ENCODE measurements around the gene SPDEF. TPM values are rescaled to one million over a fixed set of nuclear protein-coding genes. Genes with fewer than 3 reads are reported as not detected.

The SPDEF gene
- polyA plus RNA-seq, 1 donor, result 11.6 TPM

DNA sequence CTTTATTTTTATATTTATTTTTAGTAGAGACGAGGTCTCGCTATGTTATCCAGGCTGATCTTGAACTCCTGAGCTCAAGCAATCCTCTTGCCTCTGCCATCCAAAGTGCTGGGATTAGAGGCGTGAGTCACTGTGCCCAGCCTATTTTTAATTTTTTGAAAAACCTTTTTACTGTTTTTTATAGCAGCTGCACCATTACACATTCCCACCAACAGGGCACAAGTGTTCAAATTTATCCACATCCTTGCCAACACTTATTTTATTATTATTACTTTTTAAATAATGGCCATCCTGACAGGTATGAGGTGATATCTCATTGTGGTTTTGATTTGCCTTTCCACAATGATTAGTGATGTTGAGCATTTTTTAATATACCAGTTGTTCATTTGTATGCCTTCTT lies 47.7 kb downstream of the SPDEF start:
- Histone ChIP-seq H3K36me3 (ENCODE audit: control insufficient read depth, insufficient read depth, low read length) (no peaks in the 10 kb centered on the region), H3K27ac (ENCODE audit: low read length) (no peak overlapping the region), H3K4me1 (ENCODE audit: control insufficient read depth, insufficient read depth, low read length) (no peaks in the 10 kb centered on the region), H3K27me3 (ENCODE audit: control insufficient read depth, insufficient read depth, low read length) (no peaks in the 10 kb centered on the region), H3K4me3 (ENCODE audit: low read length) (no peak overlapping the region), H3K9me3 (ENCODE audit: control insufficient read depth, low read depth, low read length) (no peaks in the 10 kb centered on the region)
- no peak for DNase-seq
- WGBS (ENCODE audit: insufficient coverage, low lambda C conversion rate), result no CpG with 5 or more reads among the region's 3 CpGs

DNA sequence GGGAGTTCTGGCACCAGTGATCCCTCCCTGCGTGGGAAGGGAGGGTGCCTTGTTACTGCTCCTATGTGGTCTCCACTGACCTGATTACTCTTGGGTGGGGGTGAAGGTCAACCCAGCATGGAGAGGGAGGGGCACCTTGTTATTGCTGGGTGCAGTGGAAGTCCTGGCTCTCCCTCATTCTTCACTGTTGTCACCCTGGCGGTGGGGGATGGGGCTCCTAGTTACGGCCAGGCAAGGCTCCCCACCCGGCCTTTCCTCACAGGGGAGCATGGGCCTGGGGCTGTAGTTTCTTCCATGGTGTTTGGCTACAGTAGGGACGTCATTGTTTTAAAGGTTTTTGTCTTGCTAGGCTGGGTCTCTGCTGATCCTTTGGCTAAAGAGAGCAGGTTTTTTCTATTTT lies 49.4 kb downstream of the SPDEF start:
- Histone ChIP-seq H3K4me1 (ENCODE audit: control insufficient read depth, insufficient read depth, low read length) (no peaks in the 10 kb centered on the region), H3K9me3 (ENCODE audit: control insufficient read depth, low read depth, low read length) (no peaks in the 10 kb centered on the region), H3K27me3 (ENCODE audit: control insufficient read depth, insufficient read depth, low read length) (no peaks in the 10 kb centered on the region), H3K4me3 (ENCODE audit: low read length) (no peak overlapping the region), H3K27ac (ENCODE audit: low read length) (no peak overlapping the region), H3K36me3 (ENCODE audit: control insufficient read depth, insufficient read depth, low read length) (no peaks in the 10 kb centered on the region)
- WGBS (ENCODE audit: insufficient coverage, low lambda C conversion rate), result no CpG with 5 or more reads among the region's 5 CpGs
- DNase-seq, result peak in 1 of 2 donors; percentile 30

DNA sequence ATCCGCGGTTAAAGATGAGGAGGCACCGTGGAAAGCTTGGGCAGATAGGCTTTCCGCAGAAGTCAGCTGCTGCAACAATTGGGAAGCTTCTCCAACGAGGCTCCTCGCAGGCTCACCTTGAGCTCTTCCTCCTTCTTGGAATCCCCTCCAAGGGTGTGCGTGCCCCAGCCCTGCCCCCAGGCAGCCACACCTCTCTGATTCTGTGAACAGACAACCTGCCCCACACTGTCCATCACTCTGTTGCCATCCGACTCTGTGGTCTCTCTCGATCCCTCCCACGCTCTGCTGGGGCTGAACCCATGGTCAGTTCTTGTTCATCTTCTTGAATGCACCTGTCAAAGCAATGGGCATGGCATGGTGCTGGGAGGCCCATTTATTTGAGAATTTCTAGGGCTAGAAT lies 58.7 kb downstream of the SPDEF start:
- no peak for DNase-seq
- WGBS (ENCODE audit: insufficient coverage, low lambda C conversion rate), result no CpG with 5 or more reads among the region's 10 CpGs
- H3K36me3 ChIP-seq (ENCODE audit: control insufficient read depth, insufficient read depth, low read length), result no peaks in the 10 kb centered on the region
- no peak overlapping the region for H3K27ac ChIP-seq (ENCODE audit: low read length)
- H3K27me3 ChIP-seq (ENCODE audit: control insufficient read depth, insufficient read depth, low read length), result no peaks in the 10 kb centered on the region
- H3K9me3 ChIP-seq (ENCODE audit: control insufficient read depth, low read depth, low read length), result no peaks in the 10 kb centered on the region
- H3K4me1 ChIP-seq (ENCODE audit: control insufficient read depth, insufficient read depth, low read length), result no peaks in the 10 kb centered on the region
- no peak overlapping the region for H3K4me3 ChIP-seq (ENCODE audit: low read length)

DNA sequence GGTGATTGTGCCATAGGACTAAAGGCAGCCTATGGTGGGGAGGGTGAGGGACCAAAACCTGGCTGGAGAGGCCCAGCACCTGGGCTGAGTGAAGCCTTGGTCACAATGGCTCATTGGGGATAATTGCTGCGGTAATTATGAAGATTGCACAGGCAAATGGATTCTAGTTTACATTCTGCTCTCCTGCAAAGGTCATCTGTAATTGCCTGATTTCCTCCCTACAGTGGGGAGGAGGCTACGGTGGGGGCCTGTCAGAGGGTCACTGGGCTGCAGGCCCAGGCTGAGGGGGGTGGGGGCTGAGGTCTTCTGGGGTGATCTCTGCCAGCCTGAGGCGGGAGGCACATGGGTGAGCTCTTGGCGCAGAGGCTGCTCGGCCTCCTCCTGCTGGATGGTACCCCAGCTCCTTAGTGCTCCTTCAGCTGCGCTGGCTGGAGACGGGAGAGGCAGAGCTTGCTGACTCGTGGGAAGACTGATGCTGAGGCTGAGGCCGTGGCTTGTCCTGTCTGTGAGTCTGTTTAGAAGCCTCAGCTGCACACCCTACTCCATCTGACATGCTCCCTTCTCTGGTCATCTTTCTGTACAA lies 59.9 kb downstream of the SPDEF start:
- no peak for DNase-seq
- H3K9me3 ChIP-seq (ENCODE audit: control insufficient read depth, low read depth, low read length), result no peaks in the 10 kb centered on the region
- H3K36me3 ChIP-seq (ENCODE audit: control insufficient read depth, insufficient read depth, low read length), result no peaks in the 10 kb centered on the region
- H3K4me1 ChIP-seq (ENCODE audit: control insufficient read depth, insufficient read depth, low read length), result no peaks in the 10 kb centered on the region
- no peak overlapping the region for H3K27ac ChIP-seq (ENCODE audit: low read length)
- H3K27me3 ChIP-seq (ENCODE audit: control insufficient read depth, insufficient read depth, low read length), result no peaks in the 10 kb centered on the region
- no peak overlapping the region for H3K4me3 ChIP-seq (ENCODE audit: low read length)
- no CpG with 5 or more reads among the region's 9 CpGs for WGBS (ENCODE audit: insufficient coverage, low lambda C conversion rate)

DNA sequence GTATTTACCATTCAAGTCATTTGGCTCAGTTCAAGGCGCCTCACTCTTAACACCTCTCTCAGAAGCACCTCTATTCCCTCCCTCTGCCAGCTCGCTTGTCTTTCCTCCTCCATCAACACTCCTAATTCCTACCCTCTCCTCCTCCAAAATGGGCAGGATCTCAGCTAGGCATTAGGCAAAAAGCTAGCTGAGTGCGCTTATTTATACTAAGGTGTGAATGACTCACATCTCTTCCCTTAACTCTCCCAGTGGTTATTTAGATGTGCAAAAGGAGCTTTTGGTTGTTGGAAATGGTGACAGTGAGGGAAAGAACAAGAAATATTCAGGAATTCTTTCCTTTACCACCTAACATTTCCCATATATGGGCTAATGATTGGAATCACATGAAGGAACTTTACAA lies 61.2 kb downstream of the SPDEF start:
- H3K4me3 ChIP-seq (ENCODE audit: low read length), result no peak overlapping the region
- no peaks in the 10 kb centered on the region for H3K4me1 ChIP-seq (ENCODE audit: control insufficient read depth, insufficient read depth, low read length)
- no peaks in the 10 kb centered on the region for H3K27me3 ChIP-seq (ENCODE audit: control insufficient read depth, insufficient read depth, low read length)
- H3K27ac ChIP-seq (ENCODE audit: low read length), result no peak overlapping the region
- no peak for DNase-seq
- H3K9me3 ChIP-seq (ENCODE audit: control insufficient read depth, low read depth, low read length), result no peaks in the 10 kb centered on the region
- WGBS (ENCODE audit: insufficient coverage, low lambda C conversion rate), result 60% methylated on average over 1 of the region's 3 CpGs
- no peaks in the 10 kb centered on the region for H3K36me3 ChIP-seq (ENCODE audit: control insufficient read depth, insufficient read depth, low read length)

DNA sequence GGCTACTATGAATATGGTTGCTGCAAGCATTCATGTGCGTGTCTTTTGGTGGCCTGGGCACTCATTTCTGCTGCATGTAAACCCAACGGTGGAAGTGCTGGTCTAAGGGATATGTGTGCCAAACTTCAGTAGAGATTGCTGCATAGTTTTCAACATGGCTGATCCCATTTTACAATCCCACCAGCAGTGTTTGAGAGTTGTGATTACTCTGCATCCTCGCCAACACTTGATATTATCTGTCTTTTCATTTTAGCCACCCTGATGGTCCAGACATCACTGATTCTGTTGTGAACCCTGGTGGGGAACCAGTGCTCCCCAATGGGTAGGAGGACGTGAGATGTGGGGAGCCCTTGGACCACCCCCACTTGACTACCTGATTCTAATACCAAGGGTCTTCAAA lies 62.8 kb downstream of the SPDEF start:
- no peak overlapping the region for H3K27ac ChIP-seq (ENCODE audit: low read length)
- no peaks in the 10 kb centered on the region for H3K27me3 ChIP-seq (ENCODE audit: control insufficient read depth, insufficient read depth, low read length)
- DNase-seq, result no peak
- no peak overlapping the region for H3K4me3 ChIP-seq (ENCODE audit: low read length)
- H3K9me3 ChIP-seq (ENCODE audit: control insufficient read depth, low read depth, low read length), result no peaks in the 10 kb centered on the region
- no peaks in the 10 kb centered on the region for H3K4me1 ChIP-seq (ENCODE audit: control insufficient read depth, insufficient read depth, low read length)
- H3K36me3 ChIP-seq (ENCODE audit: control insufficient read depth, insufficient read depth, low read length), result no peaks in the 10 kb centered on the region
- 100% methylated on average over 1 of the region's 4 CpGs for WGBS (ENCODE audit: insufficient coverage, low lambda C conversion rate)

DNA sequence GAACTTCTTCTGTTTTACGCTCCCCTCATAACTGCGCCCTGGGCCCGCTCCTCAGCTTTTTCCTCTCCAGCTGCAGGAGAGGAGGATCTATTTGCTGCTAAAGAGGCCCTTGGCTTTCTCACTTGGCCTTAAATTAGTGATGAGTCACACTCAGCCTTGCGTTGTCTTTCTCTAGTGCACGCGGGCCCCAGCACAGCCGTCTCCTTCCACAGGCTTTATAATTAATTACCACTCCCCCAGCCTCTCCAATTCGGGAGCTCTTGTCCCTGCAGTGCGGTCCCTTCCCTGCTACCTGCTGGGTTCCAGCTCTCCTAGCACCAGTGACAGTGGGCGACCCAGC lies 65.1 kb downstream of the SPDEF start:
- no peak overlapping the region for H3K27ac ChIP-seq (ENCODE audit: low read length)
- H3K9me3 ChIP-seq (ENCODE audit: control insufficient read depth, low read depth, low read length), result no peaks in the 10 kb centered on the region
- no CpG with 5 or more reads among the region's 10 CpGs for WGBS (ENCODE audit: insufficient coverage, low lambda C conversion rate)
- peak; percentile 25 to 27 for DNase-seq
- H3K27me3 ChIP-seq (ENCODE audit: control insufficient read depth, insufficient read depth, low read length), result no peaks in the 10 kb centered on the region
- H3K4me3 ChIP-seq (ENCODE audit: low read length), result no peak overlapping the region
- H3K4me1 ChIP-seq (ENCODE audit: control insufficient read depth, insufficient read depth, low read length), result no peaks in the 10 kb centered on the region
- H3K36me3 ChIP-seq (ENCODE audit: control insufficient read depth, insufficient read depth, low read length), result no peaks in the 10 kb centered on the region

DNA sequence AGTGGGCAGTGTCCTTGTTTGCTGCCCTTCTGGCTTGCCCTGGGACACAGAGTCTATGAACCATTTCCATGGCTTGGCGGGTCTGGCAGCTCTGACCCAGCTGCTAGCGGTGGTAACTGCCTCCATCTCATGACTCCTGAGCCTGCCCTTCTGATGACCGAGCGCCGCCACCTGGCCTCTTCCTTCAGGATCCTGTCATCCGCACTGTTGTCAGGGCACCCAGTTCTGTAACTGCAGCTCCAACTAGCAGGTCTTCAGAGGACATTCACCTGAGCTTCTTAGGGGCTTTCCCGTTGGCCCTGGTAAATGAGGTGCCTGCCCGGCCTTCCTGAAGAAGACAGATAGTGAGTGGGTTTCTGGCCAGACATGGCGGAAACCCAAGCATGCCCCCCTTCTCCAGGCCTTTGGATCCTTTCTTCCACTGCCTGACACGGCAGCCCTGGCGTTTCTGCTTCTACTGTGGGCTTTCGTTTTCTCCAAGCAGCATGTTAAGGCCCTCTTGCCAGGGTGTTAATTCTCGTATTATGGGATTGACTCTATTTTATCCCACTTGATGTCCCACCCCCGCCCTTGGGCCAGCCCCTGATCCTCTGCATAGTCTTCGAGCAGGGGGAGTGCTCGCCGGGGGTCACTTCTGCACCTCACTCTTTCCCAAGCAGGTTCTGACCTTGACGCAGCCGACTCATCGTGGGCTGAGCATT lies 65.6 kb downstream of the SPDEF start:
- no peaks in the 10 kb centered on the region for H3K9me3 ChIP-seq (ENCODE audit: control insufficient read depth, low read depth, low read length)
- no peak for DNase-seq
- WGBS (ENCODE audit: insufficient coverage, low lambda C conversion rate), result no CpG with 5 or more reads among the region's 20 CpGs
- no peaks in the 10 kb centered on the region for H3K27me3 ChIP-seq (ENCODE audit: control insufficient read depth, insufficient read depth, low read length)
- H3K4me3 ChIP-seq (ENCODE audit: low read length), result no peak overlapping the region
- H3K27ac ChIP-seq (ENCODE audit: low read length), result peak overlapping the region; percentile 38
- no peaks in the 10 kb centered on the region for H3K36me3 ChIP-seq (ENCODE audit: control insufficient read depth, insufficient read depth, low read length)
- H3K4me1 ChIP-seq (ENCODE audit: control insufficient read depth, insufficient read depth, low read length), result no peaks in the 10 kb centered on the region

DNA sequence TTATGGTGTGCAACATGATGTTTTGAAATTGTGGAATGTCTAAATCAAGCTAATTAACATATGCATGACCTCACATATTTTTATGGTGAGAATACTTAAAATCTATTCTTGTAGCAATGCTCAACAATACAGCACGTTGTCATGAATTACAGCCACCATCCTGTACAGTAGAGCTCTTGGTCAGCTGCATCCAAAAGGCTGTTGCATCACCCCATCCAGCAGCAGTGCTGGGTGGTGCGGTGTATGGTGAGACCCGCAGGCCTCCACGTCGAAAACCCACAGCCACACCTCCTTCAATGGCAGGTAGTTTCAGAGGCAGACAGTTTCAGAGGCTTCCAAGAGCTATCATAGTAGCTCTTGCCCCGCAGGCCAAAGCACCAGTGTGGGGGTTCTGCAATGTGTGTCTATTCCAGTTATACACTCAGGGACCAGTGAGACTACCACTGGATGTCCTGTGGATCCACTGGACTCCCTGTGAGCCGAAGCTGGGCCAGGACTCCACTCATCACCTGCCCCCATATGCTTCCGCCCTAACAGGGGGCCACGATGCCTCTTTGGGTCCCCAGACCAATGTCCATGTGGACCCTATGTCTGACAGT lies 66.8 kb downstream of the SPDEF start:
- no peaks in the 10 kb centered on the region for H3K36me3 ChIP-seq (ENCODE audit: control insufficient read depth, insufficient read depth, low read length)
- no peaks in the 10 kb centered on the region for H3K27me3 ChIP-seq (ENCODE audit: control insufficient read depth, insufficient read depth, low read length)
- no peaks in the 10 kb centered on the region for H3K9me3 ChIP-seq (ENCODE audit: control insufficient read depth, low read depth, low read length)
- H3K4me1 ChIP-seq (ENCODE audit: control insufficient read depth, insufficient read depth, low read length), result no peaks in the 10 kb centered on the region
- WGBS (ENCODE audit: insufficient coverage, low lambda C conversion rate), result no CpG with 5 or more reads among the region's 9 CpGs
- no peak overlapping the region for H3K4me3 ChIP-seq (ENCODE audit: low read length)
- no peak for DNase-seq
- no peak overlapping the region for H3K27ac ChIP-seq (ENCODE audit: low read length)

Measured in large intestine (tissue), 3 donors.